Neural cell (in vitro differentiated cells): ENCODE measurements around the gene TMEM258. TPM values are rescaled to one million over a fixed set of nuclear protein-coding genes. Genes with fewer than 3 reads are reported as not detected.

Source experiments
- H2AFZ ChIP-seq: fragments of 200-600, 300-800 bp; sonication (generic), shearing (Covaris generic); 2 replicates; pipeline ENCODE4 v1.6.0; 2014; ENCODE audit warnings: low read depth, mild to moderate bottlenecking, antibody characterized with exemption, low read length, moderate library complexity
- H3F3A ChIP-seq: fragments of 200-600 bp; shearing (Covaris generic); 2 replicates; pipeline ENCODE4 v1.6.1; 2016; ENCODE audit warnings: mild to moderate bottlenecking, moderate library complexity, mixed read lengths, antibody characterized with exemption, low read length; ENCODE audit not compliant: insufficient read depth, poor library complexity, severe bottlenecking
- H3K27ac ChIP-seq: fragments of 200-600, 300-800 bp; sonication (generic), shearing (Covaris generic); 2 replicates; pipeline ENCODE4 v1.5.1; 2014; ENCODE audit warnings: mild to moderate bottlenecking, low read length, moderate library complexity
- H3K27me3 ChIP-seq: fragments of 300-800, 200-600 bp; sonication (generic), shearing (Covaris generic); 2 replicates; pipeline ENCODE4 v1.6.0; 2014; ENCODE audit warnings: mild to moderate bottlenecking, low read depth, low read length, moderate library complexity; ENCODE audit not compliant: insufficient read depth
- H3K36me3 ChIP-seq: fragments of 300-800, 200-600 bp; sonication (generic), shearing (Covaris generic); 2 replicates; pipeline ENCODE4 v1.5.1; 2014; ENCODE audit warnings: mild to moderate bottlenecking, antibody characterized with exemption, low read length, moderate library complexity; ENCODE audit not compliant: insufficient read depth
- H3K4me2 ChIP-seq: fragments of 300-800, 200-600 bp; sonication (generic), shearing (Covaris generic); 2 replicates; pipeline ENCODE4 v1.6.0; 2014; ENCODE audit warnings: mild to moderate bottlenecking, low read length
- H3K4me3 ChIP-seq: fragments of 300-800, 200-600 bp; sonication (generic), shearing (Covaris generic); 2 replicates; pipeline ENCODE4 v1.5.1; 2014; ENCODE audit warnings: mild to moderate bottlenecking, low read length, moderate library complexity
- H3K79me2 ChIP-seq: fragments of 200-600 bp; shearing (Covaris generic); replicated peaks from 2 replicates; pipeline ENCODE4 v1.6.0; 2014; ENCODE audit warnings: mild to moderate bottlenecking, low read length, moderate library complexity; ENCODE audit not compliant: insufficient read depth
- H3K9ac ChIP-seq: fragments of 300-800, 200-600 bp; sonication (generic), shearing (Covaris generic); 2 replicates; pipeline ENCODE4 v1.6.1; 2016; ENCODE audit warnings: mild to moderate bottlenecking, low read length, mixed read lengths
- H3K9me2 ChIP-seq: fragments of 200-600 bp; shearing (Covaris generic); 2 replicates; pipeline ENCODE4 v1.6.1; 2016; ENCODE audit warnings: mild to moderate bottlenecking, low read length, mixed read lengths; ENCODE audit not compliant: insufficient read depth
- H3K9me3 ChIP-seq: fragments of 200-600, 300-800 bp; sonication (generic), shearing (Covaris generic); 2 replicates; pipeline ENCODE4 v1.6.1; 2016; ENCODE audit warnings: mild to moderate bottlenecking, mixed run types, low read length, moderate library complexity, mixed read lengths
- H4K20me1 ChIP-seq: fragments of 200-600 bp; shearing (Covaris generic); 2 replicates; pipeline ENCODE4 v1.6.1; 2016; ENCODE audit warnings: mild to moderate bottlenecking, mixed run types; ENCODE audit not compliant: insufficient read depth
- CTCF ChIP-seq: fragments of 450-650 bp; IDR thresholded peaks from 2 replicates; pipeline ENCODE4 v1.5.1; 2014; ENCODE audit warnings: antibody characterized with exemption, mild to moderate bottlenecking, moderate library complexity; ENCODE audit not compliant: poor library complexity, severe bottlenecking
- EP300 ChIP-seq: fragments of 450-650 bp; conservative IDR thresholded peaks from 2 replicates; pipeline ENCODE4 v1.6.1; 2014; ENCODE audit warnings: antibody characterized with exemption, mild to moderate bottlenecking, moderate library complexity; ENCODE audit not compliant: poor library complexity, severe bottlenecking
- EZH2 ChIP-seq: fragments of 200-600, 300-800 bp; shearing (Covaris generic), sonication (generic); IDR thresholded peaks from 2 replicates; pipeline ENCODE4 v1.6.1; 2014; ENCODE audit warnings: antibody characterized with exemption, low read length, borderline replicate concordance, mild to moderate bottlenecking; ENCODE audit not compliant: insufficient read depth, poor library complexity, severe bottlenecking
- MXI1 ChIP-seq: fragments of 450-650 bp; conservative IDR thresholded peaks from 2 replicates; pipeline ENCODE4 v1.6.1; 2014; ENCODE audit warnings: antibody characterized with exemption, mild to moderate bottlenecking; ENCODE audit not compliant: poor library complexity, severe bottlenecking
- POLR2AphosphoS5 ChIP-seq: IDR thresholded peaks from 2 replicates; pipeline ENCODE4 v1.6.1; 2012
- RAD21 ChIP-seq: fragments of 450-650 bp; conservative IDR thresholded peaks from 2 replicates; pipeline ENCODE4 v1.6.1; 2014; ENCODE audit warnings: antibody characterized with exemption, mild to moderate bottlenecking, moderate library complexity
- SMC3 ChIP-seq: fragments of 450-650 bp; conservative IDR thresholded peaks from 2 replicates; pipeline ENCODE4 v1.6.1; 2014; ENCODE audit warnings: antibody characterized with exemption, mild to moderate bottlenecking, moderate library complexity; ENCODE audit not compliant: poor library complexity
- TAF1 ChIP-seq: IDR thresholded peaks from 2 replicates; pipeline ENCODE4 v1.6.1; 2012; ENCODE audit warnings: low read depth
- polyA plus RNA-seq: library from polyadenylated mRNA; depleted of rRNA; stranded (reverse); fragments of >200 nt; gene quantifications from 2 replicates; pipeline ENCODE4 v1.2.3, GENCODE V29; 2014
- TF ChIP-seq, protein P1 (sequence below): IDR thresholded peaks from 2 replicates; pipeline ENCODE4 v1.6.1; 2012; ENCODE audit warnings: borderline replicate concordance

TMEM258 gene
- polyA plus RNA-seq, 1 donor from 2014 or later = 134 TPM

DNA sequence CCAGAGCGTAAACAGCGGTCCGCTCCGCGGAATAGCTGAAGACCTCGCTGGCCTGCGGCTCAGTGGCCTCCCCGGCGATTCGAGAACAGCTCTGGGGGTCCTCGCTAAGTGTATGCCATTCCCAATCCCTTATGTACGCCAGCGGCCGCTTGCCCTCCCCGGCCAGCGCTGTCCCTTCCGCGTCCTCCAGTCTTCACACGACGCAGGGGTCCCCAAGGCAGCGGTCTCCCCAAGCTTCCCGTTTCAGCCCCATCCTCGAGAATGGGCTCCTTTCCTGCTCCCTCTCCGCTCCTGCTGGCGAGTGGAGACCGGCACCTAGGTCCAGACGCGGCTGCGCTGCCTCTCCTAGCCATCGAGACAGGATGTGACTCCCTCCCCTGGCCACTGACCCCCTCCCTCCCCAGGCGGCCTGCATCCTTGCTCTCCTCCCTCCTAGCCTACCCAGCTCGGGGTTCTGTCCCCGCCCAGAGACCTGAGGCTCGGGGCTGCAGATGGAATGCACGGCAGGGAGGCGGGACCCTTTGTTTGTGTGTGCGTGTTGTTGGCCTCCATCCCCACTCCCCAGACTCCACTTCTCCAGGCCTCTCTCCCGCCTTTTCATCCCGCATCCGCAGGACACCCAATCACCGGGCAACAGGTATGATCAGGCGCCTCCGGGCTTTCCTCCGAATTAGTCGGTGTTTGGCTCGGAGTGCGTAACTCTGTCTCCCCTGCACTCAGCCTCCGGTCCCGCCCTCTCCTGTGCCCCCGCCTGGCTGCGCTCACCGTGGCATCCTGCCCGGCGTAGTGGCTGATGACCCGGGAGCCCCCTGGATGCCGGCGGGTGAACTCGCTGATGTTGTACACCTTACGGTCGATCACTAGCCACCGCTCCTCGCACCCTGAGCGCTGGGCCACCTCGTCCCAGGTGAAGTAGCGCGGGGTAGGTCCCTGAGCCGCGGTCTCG, 23.7 kb upstream of the TMEM258 start:
- no peaks in the 10 kb centered on the region for H4K20me1 ChIP-seq
- H3K36me3 ChIP-seq = peaks cover 5% of the 10 kb centered on the region
- H3K9me2 ChIP-seq = no peaks in the 10 kb centered on the region
- H3K4me3 ChIP-seq = peak overlapping the region; percentile 99
- no peaks in the 10 kb centered on the region for H3K27me3 ChIP-seq
- H2AFZ ChIP-seq = peak overlapping the region; percentile 42
- TF ChIP-seq RAD21 = no peak
- TF ChIP-seq TAF1 = peak; percentile 44
- TF ChIP-seq, protein P1, sequence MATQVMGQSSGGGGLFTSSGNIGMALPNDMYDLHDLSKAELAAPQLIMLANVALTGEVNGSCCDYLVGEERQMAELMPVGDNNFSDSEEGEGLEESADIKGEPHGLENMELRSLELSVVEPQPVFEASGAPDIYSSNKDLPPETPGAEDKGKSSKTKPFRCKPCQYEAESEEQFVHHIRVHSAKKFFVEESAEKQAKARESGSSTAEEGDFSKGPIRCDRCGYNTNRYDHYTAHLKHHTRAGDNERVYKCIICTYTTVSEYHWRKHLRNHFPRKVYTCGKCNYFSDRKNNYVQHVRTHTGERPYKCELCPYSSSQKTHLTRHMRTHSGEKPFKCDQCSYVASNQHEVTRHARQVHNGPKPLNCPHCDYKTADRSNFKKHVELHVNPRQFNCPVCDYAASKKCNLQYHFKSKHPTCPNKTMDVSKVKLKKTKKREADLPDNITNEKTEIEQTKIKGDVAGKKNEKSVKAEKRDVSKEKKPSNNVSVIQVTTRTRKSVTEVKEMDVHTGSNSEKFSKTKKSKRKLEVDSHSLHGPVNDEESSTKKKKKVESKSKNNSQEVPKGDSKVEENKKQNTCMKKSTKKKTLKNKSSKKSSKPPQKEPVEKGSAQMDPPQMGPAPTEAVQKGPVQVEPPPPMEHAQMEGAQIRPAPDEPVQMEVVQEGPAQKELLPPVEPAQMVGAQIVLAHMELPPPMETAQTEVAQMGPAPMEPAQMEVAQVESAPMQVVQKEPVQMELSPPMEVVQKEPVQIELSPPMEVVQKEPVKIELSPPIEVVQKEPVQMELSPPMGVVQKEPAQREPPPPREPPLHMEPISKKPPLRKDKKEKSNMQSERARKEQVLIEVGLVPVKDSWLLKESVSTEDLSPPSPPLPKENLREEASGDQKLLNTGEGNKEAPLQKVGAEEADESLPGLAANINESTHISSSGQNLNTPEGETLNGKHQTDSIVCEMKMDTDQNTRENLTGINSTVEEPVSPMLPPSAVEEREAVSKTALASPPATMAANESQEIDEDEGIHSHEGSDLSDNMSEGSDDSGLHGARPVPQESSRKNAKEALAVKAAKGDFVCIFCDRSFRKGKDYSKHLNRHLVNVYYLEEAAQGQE = no peak
- TF ChIP-seq EZH2 = no peak
- peak overlapping the region; percentile 93 for H3K27ac ChIP-seq
- no peaks in the 10 kb centered on the region for H3F3A ChIP-seq
- H3K79me2 ChIP-seq = peaks cover 40% of the 10 kb centered on the region
- H3K9ac ChIP-seq = peak overlapping the region; percentile 97
- no peaks in the 10 kb centered on the region for H3K9me3 ChIP-seq
- H3K4me2 ChIP-seq = peak overlapping the region; percentile 75

GRCh38 chr11:61814958-61815789, 22.8 kb upstream of the TMEM258 start:
- H3K79me2 ChIP-seq = peaks cover 36% of the 10 kb centered on the region
- H3K9me2 ChIP-seq = no peaks in the 10 kb centered on the region
- TF ChIP-seq EZH2 (no peak), POLR2AphosphoS5 (peak; percentile 91), RAD21 (no peak), SMC3 (peak; percentile 7), TAF1 (peak; percentile 36), MXI1 (peak; percentile 31), EP300 (peak; percentile 48), CTCF (no peak)
- TF ChIP-seq, protein P1 = peak; percentile 42
- no peaks in the 10 kb centered on the region for H3F3A ChIP-seq
- peak overlapping the region; percentile 70 for H2AFZ ChIP-seq
- H3K4me2 ChIP-seq = peak overlapping the region; percentile 75
- H3K9me3 ChIP-seq = no peaks in the 10 kb centered on the region
- H3K9ac ChIP-seq = peak overlapping the region; percentile 97
- peak overlapping the region; percentile 99 for H3K4me3 ChIP-seq
- no peaks in the 10 kb centered on the region for H4K20me1 ChIP-seq
- peaks cover 12% of the 10 kb centered on the region for H3K36me3 ChIP-seq
- H3K27me3 ChIP-seq = no peaks in the 10 kb centered on the region
- H3K27ac ChIP-seq = peak overlapping the region; percentile 93
